SK-N-SH (cell line): ENCODE data around the gene RAB27B. TPM values are rescaled to one million over a fixed set of nuclear protein-coding genes. Genes with fewer than 3 reads are reported as not detected.
A peak's percentile ranks its signal among the peaks of the same experiment; 100 is the strongest.

Experiments
- CTCF ChIA-PET: fragments of 300-600, 350-600 bp; formaldehyde crosslinking; extraction: SDS; loops from one replicate; lab custom pipeline; 2021; lab: Yijun Ruan, JAX
- POLR2A ChIA-PET: fragments of 350-600 bp; sonication (Branson Sonifier 250); formaldehyde crosslinking; extraction: SDS; loops from one replicate; lab custom pipeline; 2020; ENCODE audit warnings: antibody characterized with exemption, inconsistent platforms; lab: Yijun Ruan, JAX
- DNase-seq: peaks from one replicate; pipeline ENCODE4 v3.0.0; 2012
- H2AFZ ChIP-seq: fragments of 200-600 bp; sonication (generic); 2 replicates; pipeline ENCODE4 v1.8.1; 2016; ENCODE audit warnings: antibody characterized with exemption, mild to moderate bottlenecking, low read depth
- H3F3A ChIP-seq: fragments of 200-600 bp; sonication (generic); replicated peaks from 2 replicates; pipeline ENCODE3; 2016; ENCODE audit warnings: antibody characterized with exemption, mild to moderate bottlenecking; ENCODE audit not compliant: insufficient read depth
- H3K27ac ChIP-seq, 2 experiments: fragments of 200-500 bp in 1 of 2; fragments of 200-600 bp in 1 of 2; sonication (Bioruptor generic) in 1 of 2; sonication (generic), shearing (Covaris generic) in 1 of 2; 2 replicates each; pipeline versions ENCODE4 v1.5.1 to v1.6.1; 2014 to 2016; ENCODE audit warnings: low read depth in 2 of 2, inconsistent platforms in 1 of 2, low read length in 1 of 2, mild to moderate bottlenecking in 1 of 2, mixed read lengths in 1 of 2
- H3K27me3 ChIP-seq: fragments of 200-600 bp; sonication (generic), shearing (Covaris generic); 2 replicates; pipeline ENCODE4 v1.6.1; 2016; ENCODE audit warnings: mixed run types; ENCODE audit not compliant: insufficient read depth
- H3K36me3 ChIP-seq, 2 experiments: fragments of 200-500 bp in 1 of 2; fragments of 200-600 bp in 1 of 2; sonication (Bioruptor generic) in 1 of 2; sonication (generic) in 1 of 2; replicated peaks in 1 of 2; 2 replicates each; pipeline versions ENCODE3 to v1.5.1; 2014 to 2016; ENCODE audit warnings: low read length in 1 of 2, mild to moderate bottlenecking in 1 of 2; ENCODE audit not compliant: insufficient read depth in 2 of 2, control insufficient read depth in 1 of 2
- H3K4me1 ChIP-seq, 2 experiments: fragments of 200-500 bp in 1 of 2; fragments of 200-600 bp in 1 of 2; sonication (Bioruptor generic) in 1 of 2; sonication (generic), shearing (Covaris generic) in 1 of 2; 2 replicates each; pipeline versions ENCODE4 v1.5.1 to v1.6.1; 2014 to 2016; ENCODE audit warnings: low read depth in 1 of 2, low read length in 1 of 2, mixed run types in 1 of 2; ENCODE audit not compliant: insufficient read depth in 2 of 2, control insufficient read depth in 1 of 2
- H3K4me2 ChIP-seq: fragments of 200-600 bp; sonication (generic), shearing (Covaris generic); 2 replicates; pipeline ENCODE4 v1.6.1; 2017; ENCODE audit warnings: mixed run types
- H3K4me3 ChIP-seq, 2 experiments: fragments of 200-500 bp in 1 of 2; fragments of 200-600 bp in 1 of 2; sonication (Bioruptor generic) in 1 of 2; sonication (generic), shearing (Covaris generic) in 1 of 2; 2 replicates each; pipeline versions ENCODE4 v1.5.1 to v1.8.1; 2014 to 2016; ENCODE audit warnings: low read depth in 2 of 2, inconsistent platforms in 1 of 2, low read length in 1 of 2, mild to moderate bottlenecking in 1 of 2, mixed read lengths in 1 of 2, moderate library complexity in 1 of 2
- H3K79me2 ChIP-seq: fragments of 200-600 bp; sonication (generic); 2 replicates; pipeline ENCODE4 v1.8.1; 2017; ENCODE audit warnings: mild to moderate bottlenecking; ENCODE audit not compliant: insufficient read depth
- H3K9ac ChIP-seq: fragments of 200-600 bp; sonication (generic); 2 replicates; pipeline ENCODE4 v1.6.1; 2017; ENCODE audit warnings: mixed run types
- H3K9me2 ChIP-seq: fragments of 200-600 bp; sonication (generic); 2 replicates; pipeline ENCODE4 v1.6.1; 2017; ENCODE audit warnings: mixed run types
- H3K9me3 ChIP-seq: fragments of 200-600 bp; sonication (generic); 2 replicates; pipeline ENCODE4 v1.6.1; 2017; ENCODE audit warnings: mixed run types, mild to moderate bottlenecking, moderate library complexity
- H4K20me1 ChIP-seq: fragments of 200-600 bp; sonication (generic); 2 replicates; pipeline ENCODE4 v1.6.1; 2017; ENCODE audit warnings: mild to moderate bottlenecking, mixed run types; ENCODE audit not compliant: insufficient read depth
- CHD2 ChIP-seq: fragments of 150-350 bp; IDR thresholded peaks from 2 replicates; pipeline ENCODE4 v1.6.1; 2018; ENCODE audit warnings: low read length; ENCODE audit not compliant: partially characterized antibody
- ELF1 ChIP-seq: IDR thresholded peaks from 2 replicates; pipeline ENCODE4 v1.4.0; 2012
- EP300 ChIP-seq, 2 experiments: IDR thresholded peaks; 2 replicates each; pipeline versions ENCODE4 v1.4.0 to v1.6.1; 2012; ENCODE audit warnings: borderline replicate concordance in 1 of 2, low read depth in 1 of 2, low read length in 1 of 2
- EZH2phosphoT487 ChIP-seq: fragments of 200-600 bp; sonication (generic); IDR thresholded peaks from 2 replicates; pipeline ENCODE4 v1.6.1; 2017; ENCODE audit warnings: low read depth, mixed run types, mild to moderate bottlenecking, antibody characterized with exemption, moderate library complexity, borderline replicate concordance
- FOSL2 ChIP-seq: IDR thresholded peaks from 2 replicates; pipeline ENCODE4 v1.4.0; 2012; ENCODE audit warnings: low read depth, mild to moderate bottlenecking, moderate library complexity, borderline replicate concordance
- FOXJ3 ChIP-seq: sonication (generic); formaldehyde crosslinking; IDR thresholded peaks from 2 replicates; pipeline ENCODE4 v1.5.1; 2020; ENCODE audit warnings: mild to moderate bottlenecking, missing genetic modification reagents
- FOXM1 ChIP-seq: IDR thresholded peaks from 2 replicates; pipeline ENCODE4 v1.4.0; 2012; ENCODE audit warnings: low read depth, mild to moderate bottlenecking
- GABPA ChIP-seq: IDR thresholded peaks from 2 replicates; pipeline ENCODE4 v1.4.0; 2012; ENCODE audit warnings: low read depth, mild to moderate bottlenecking
- GATA2 ChIP-seq: sonication (generic); formaldehyde crosslinking; IDR thresholded peaks from 2 replicates; pipeline ENCODE4 v1.5.0; 2020; ENCODE audit warnings: mild to moderate bottlenecking, missing genetic modification reagents
- JUND ChIP-seq: IDR thresholded peaks from 2 replicates; pipeline ENCODE4 v1.4.0; 2012
- MEF2A ChIP-seq: IDR thresholded peaks from 2 replicates; pipeline ENCODE4 v1.4.0; 2012; ENCODE audit warnings: low read depth, borderline replicate concordance
- NFIC ChIP-seq: IDR thresholded peaks from 2 replicates; pipeline ENCODE4 v1.4.0; 2012; ENCODE audit warnings: borderline replicate concordance
- NRF1 ChIP-seq: IDR thresholded peaks from 2 replicates; pipeline ENCODE4 v1.6.1; 2012; ENCODE audit warnings: low read depth, mild to moderate bottlenecking, low read length
- POLR2AphosphoS5 ChIP-seq: IDR thresholded peaks from 2 replicates; pipeline ENCODE4 v1.6.1; 2012; ENCODE audit warnings: low read depth, low read length
- RAD21 ChIP-seq: IDR thresholded peaks from 2 replicates; pipeline ENCODE4 v1.6.1; 2012; ENCODE audit warnings: mild to moderate bottlenecking, low read length
- RXRA ChIP-seq: IDR thresholded peaks from 2 replicates; pipeline ENCODE4 v1.4.0; 2012; ENCODE audit warnings: low read depth, mild to moderate bottlenecking, borderline replicate concordance
- SMC3 ChIP-seq: IDR thresholded peaks from 2 replicates; pipeline ENCODE4 v1.6.1; 2012; ENCODE audit warnings: low read depth, low read length, improper control_type of control experiment
- TCF12 ChIP-seq: IDR thresholded peaks from 2 replicates; pipeline ENCODE4 v1.4.0; 2012
- TEAD4 ChIP-seq: IDR thresholded peaks from 2 replicates; pipeline ENCODE4 v1.4.0; 2012; ENCODE audit warnings: mild to moderate bottlenecking, borderline replicate concordance; ENCODE audit not compliant: insufficient read depth
- WGBS: methylation state at CpG from one replicate; pipeline ENCODE4 v1.1.6; 2017; ENCODE audit warnings: low lambda C conversion rate; 5-methylcytosine and 5-hydroxymethylcytosine counted together
- polyA plus RNA-seq, 3 experiments: library from polyadenylated mRNA; depleted of rRNA; stranded (reverse); fragments of >200 nt; gene quantifications; 2 replicates each; pipeline ENCODE4 v1.2.3, GENCODE V29; 2012
- TF ChIP-seq, protein P1 (sequence below): IDR thresholded peaks from 2 replicates; pipeline ENCODE4 v1.4.0; 2012; ENCODE audit warnings: low read depth
- TF ChIP-seq, protein P2 (sequence below): IDR thresholded peaks from 2 replicates; pipeline ENCODE4 v1.6.1; 2012; ENCODE audit warnings: mild to moderate bottlenecking, low read depth, low read length, moderate library complexity
- TF ChIP-seq, protein P3 (sequence below): IDR thresholded peaks from 2 replicates; pipeline ENCODE4 v1.4.0; 2012; ENCODE audit warnings: low read depth, borderline replicate concordance
- TF ChIP-seq, protein P4 (sequence below): IDR thresholded peaks from 2 replicates; pipeline ENCODE4 v1.4.0; 2012; ENCODE audit warnings: low read depth, borderline replicate concordance
- TF ChIP-seq, protein P5 (sequence below): fragments of 150-350 bp; IDR thresholded peaks from 2 replicates; pipeline ENCODE4 v1.6.1; 2016; ENCODE audit warnings: mild to moderate bottlenecking, low read depth, low read length

Gene RAB27B
- polyA plus RNA-seq, 1 of the 3 experiments (the other 2 are of a cell fraction) = 0.56 TPM

DNA sequence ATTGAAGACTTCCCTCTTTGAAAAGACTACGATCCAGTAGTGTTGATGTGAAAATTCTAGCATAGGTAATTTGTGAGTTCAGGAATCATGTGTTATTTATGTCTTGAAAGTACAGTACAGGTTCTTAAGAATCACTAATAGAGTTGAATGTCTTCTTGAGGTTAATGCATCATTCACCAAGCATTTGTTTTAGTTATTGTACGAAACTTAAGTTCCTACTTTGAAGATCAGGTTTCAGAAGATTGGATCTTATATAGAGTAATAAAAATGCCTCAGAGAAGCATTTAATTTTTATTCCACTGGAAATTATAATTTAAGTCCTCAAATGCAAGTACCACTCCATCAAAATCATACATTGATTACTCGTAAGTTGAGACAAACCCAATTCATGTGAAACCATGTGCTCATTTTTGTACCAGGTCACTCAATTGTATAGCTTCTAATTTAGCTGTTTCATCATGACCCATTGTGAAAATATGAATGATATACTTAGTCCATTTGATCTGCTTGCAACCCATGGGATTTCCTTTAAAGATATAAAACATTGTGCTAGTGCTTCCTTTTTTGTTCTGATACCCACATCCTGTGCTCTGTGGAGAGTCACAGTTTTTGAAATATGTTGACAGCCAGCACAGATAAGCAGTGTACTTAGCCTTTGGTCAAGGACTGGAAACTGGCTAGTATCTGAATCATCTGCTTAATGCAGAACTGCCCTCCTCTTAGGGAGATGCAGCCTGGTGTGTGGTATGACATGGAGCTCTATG, 22.5 kb upstream of the RAB27B start:
- H3K4me3 ChIP-seq = no peak overlapping the region
- no peaks in the 10 kb centered on the region for H3K9me2 ChIP-seq
- H3K4me2 ChIP-seq = peak overlapping the region; percentile 41
- 15% methylated on average over 3 of the region's 3 CpGs for WGBS
- DNase-seq = peak; percentile 62
- peaks cover 21% of the 10 kb centered on the region for H3F3A ChIP-seq
- no peaks in the 10 kb centered on the region for H3K36me3 ChIP-seq
- no peaks in the 10 kb centered on the region for H3K9me3 ChIP-seq
- POLR2A ChIA-PET = no interaction called here
- peak overlapping the region; percentile 16; the same call in 1 of the 2 replicates for H3K9ac ChIP-seq
- no peaks in the 10 kb centered on the region for H3K27me3 ChIP-seq
- H3K27ac ChIP-seq = peak overlapping the region; percentile 83 to 96
- CTCF ChIA-PET = interaction anchor here (1.1 kb wide), 1 partner anchor 178 kb away, joined by 3 read pairs; no protein-coding TSS in a partner anchor
- no peaks in the 10 kb centered on the region for H3K79me2 ChIP-seq
- no peaks in the 10 kb centered on the region for H4K20me1 ChIP-seq
- peaks cover 2 to 7% of the 10 kb centered on the region in 2 experiments for H3K4me1 ChIP-seq
- H2AFZ ChIP-seq = peak overlapping the region; percentile 27; the same call in 1 of the 2 replicates
- TF ChIP-seq TCF12 (peak; percentile 99), NRF1 (no peak), POLR2AphosphoS5 (peak; percentile 85), ELF1 (no peak), FOXM1 (peak; percentile 97), SMC3 (peak; percentile 26; the same call in 1 of the 2 replicates), JUND (peak; percentile 95), GABPA (no peak), EP300 (IDR thresholded peaks at IDR 0.05; ENCODE audit: borderline replicate concordance in 1 of 2, low read depth in 1 of 2, low read length in 1 of 2) (peak; percentile 91 to 97), CHD2 (peak; percentile 64), GATA2 (CRISPR knock-in tag) (peak; percentile 96), EZH2phosphoT487 (no peak), MEF2A (peak; percentile 75; the same call in 1 of the 2 replicates), FOXJ3 (peak; percentile 52; the same call in 1 of the 2 replicates), RXRA (peak; percentile 74; the same call in 1 of the 2 replicates), FOSL2 (peak; percentile 86), TEAD4 (peak; percentile 95), NFIC (peak; percentile 72; the same call in 1 of the 2 replicates), RAD21 (peak; percentile 29)
- TF ChIP-seq, protein P1, sequence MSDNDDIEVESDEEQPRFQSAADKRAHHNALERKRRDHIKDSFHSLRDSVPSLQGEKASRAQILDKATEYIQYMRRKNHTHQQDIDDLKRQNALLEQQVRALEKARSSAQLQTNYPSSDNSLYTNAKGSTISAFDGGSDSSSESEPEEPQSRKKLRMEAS = 0 out of 2 replicates have a peak, but pooled peaks have one; percentile 50
- TF ChIP-seq, protein P2, sequence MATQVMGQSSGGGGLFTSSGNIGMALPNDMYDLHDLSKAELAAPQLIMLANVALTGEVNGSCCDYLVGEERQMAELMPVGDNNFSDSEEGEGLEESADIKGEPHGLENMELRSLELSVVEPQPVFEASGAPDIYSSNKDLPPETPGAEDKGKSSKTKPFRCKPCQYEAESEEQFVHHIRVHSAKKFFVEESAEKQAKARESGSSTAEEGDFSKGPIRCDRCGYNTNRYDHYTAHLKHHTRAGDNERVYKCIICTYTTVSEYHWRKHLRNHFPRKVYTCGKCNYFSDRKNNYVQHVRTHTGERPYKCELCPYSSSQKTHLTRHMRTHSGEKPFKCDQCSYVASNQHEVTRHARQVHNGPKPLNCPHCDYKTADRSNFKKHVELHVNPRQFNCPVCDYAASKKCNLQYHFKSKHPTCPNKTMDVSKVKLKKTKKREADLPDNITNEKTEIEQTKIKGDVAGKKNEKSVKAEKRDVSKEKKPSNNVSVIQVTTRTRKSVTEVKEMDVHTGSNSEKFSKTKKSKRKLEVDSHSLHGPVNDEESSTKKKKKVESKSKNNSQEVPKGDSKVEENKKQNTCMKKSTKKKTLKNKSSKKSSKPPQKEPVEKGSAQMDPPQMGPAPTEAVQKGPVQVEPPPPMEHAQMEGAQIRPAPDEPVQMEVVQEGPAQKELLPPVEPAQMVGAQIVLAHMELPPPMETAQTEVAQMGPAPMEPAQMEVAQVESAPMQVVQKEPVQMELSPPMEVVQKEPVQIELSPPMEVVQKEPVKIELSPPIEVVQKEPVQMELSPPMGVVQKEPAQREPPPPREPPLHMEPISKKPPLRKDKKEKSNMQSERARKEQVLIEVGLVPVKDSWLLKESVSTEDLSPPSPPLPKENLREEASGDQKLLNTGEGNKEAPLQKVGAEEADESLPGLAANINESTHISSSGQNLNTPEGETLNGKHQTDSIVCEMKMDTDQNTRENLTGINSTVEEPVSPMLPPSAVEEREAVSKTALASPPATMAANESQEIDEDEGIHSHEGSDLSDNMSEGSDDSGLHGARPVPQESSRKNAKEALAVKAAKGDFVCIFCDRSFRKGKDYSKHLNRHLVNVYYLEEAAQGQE = peak; percentile 66; the same call in 1 of the 2 replicates
- TF ChIP-seq, protein P3, sequence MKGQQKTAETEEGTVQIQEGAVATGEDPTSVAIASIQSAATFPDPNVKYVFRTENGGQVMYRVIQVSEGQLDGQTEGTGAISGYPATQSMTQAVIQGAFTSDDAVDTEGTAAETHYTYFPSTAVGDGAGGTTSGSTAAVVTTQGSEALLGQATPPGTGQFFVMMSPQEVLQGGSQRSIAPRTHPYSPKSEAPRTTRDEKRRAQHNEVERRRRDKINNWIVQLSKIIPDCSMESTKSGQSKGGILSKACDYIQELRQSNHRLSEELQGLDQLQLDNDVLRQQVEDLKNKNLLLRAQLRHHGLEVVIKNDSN = 0 out of 2 replicates have a peak, but pooled peaks have one; percentile 27
- TF ChIP-seq, protein P4, sequence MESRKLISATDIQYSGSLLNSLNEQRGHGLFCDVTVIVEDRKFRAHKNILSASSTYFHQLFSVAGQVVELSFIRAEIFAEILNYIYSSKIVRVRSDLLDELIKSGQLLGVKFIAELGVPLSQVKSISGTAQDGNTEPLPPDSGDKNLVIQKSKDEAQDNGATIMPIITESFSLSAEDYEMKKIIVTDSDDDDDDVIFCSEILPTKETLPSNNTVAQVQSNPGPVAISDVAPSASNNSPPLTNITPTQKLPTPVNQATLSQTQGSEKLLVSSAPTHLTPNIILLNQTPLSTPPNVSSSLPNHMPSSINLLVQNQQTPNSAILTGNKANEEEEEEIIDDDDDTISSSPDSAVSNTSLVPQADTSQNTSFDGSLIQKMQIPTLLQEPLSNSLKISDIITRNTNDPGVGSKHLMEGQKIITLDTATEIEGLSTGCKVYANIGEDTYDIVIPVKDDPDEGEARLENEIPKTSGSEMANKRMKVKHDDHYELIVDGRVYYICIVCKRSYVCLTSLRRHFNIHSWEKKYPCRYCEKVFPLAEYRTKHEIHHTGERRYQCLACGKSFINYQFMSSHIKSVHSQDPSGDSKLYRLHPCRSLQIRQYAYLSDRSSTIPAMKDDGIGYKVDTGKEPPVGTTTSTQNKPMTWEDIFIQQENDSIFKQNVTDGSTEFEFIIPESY = peak; percentile 59; the same call in 1 of the 2 replicates
- TF ChIP-seq, protein P5, sequence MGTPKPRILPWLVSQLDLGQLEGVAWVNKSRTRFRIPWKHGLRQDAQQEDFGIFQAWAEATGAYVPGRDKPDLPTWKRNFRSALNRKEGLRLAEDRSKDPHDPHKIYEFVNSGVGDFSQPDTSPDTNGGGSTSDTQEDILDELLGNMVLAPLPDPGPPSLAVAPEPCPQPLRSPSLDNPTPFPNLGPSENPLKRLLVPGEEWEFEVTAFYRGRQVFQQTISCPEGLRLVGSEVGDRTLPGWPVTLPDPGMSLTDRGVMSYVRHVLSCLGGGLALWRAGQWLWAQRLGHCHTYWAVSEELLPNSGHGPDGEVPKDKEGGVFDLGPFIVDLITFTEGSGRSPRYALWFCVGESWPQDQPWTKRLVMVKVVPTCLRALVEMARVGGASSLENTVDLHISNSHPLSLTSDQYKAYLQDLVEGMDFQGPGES = no peak
